ENCODE measurements around the gene ZNF70. TPM values are rescaled to one million over a fixed set of nuclear protein-coding genes. Genes with fewer than 3 reads are reported as not detected.

The ZNF70 gene
- total RNA-seq, 1 experiment from 2014 or later = 3.2 TPM

GRCh38 chr22:23752090-23752691, 1.3 kb upstream of the ZNF70 start:
- Histone ChIP-seq H3K4me3 (replicated peaks in 1 of 2; ENCODE audit: low read depth in 1 of 2, low read length in 2 of 2) (peak overlapping the region; percentile 65 to 81), H3K27me3 (ENCODE audit: insufficient read depth, low read length) (no peaks in the 10 kb centered on the region), H3K4me2 (ENCODE audit: low read length) (peak overlapping the region; percentile 94), H4K20me1 (ENCODE audit: insufficient read depth) (no peaks in the 10 kb centered on the region), H3K9ac (ENCODE audit: low read length) (peak overlapping the region; percentile 92), H2AFZ (ENCODE audit: low read depth, low read length, poor library complexity, severe bottlenecking) (no peak overlapping the region), H3K9me3 (ENCODE audit: control insufficient read depth in 1 of 2, insufficient read depth in 1 of 2, low read depth in 1 of 2, low read length in 2 of 2) (no peaks in the 10 kb centered on the region), H3K27ac (ENCODE audit: low read depth, low read length) (peak overlapping the region; percentile 86), H3K9me2 (ENCODE audit: insufficient read depth) (no peaks in the 10 kb centered on the region), H3K4me1 (ENCODE audit: control insufficient read depth in 1 of 2, insufficient read depth in 2 of 2, low read length in 2 of 2) (peaks cover 8 to 25% of the 10 kb centered on the region in 2 experiments), H3K79me2 (ENCODE audit: insufficient read depth, low read length) (no peaks in the 10 kb centered on the region), H3K36me3 (ENCODE audit: control insufficient read depth in 1 of 2, insufficient read depth in 2 of 2, low read length in 2 of 2) (no peaks in the 10 kb centered on the region)
- TF ChIP-seq CEBPB (IDR thresholded peaks at IDR 0.05; ENCODE audit: low read depth) (no peak), ZBTB33 (IDR thresholded peaks at IDR 0.05; ENCODE audit: extremely low read depth, insufficient replicate concordance, low read length) (no peak), FOSL1 (IDR thresholded peaks at IDR 0.05; ENCODE audit: low read depth) (no peak), MAX (IDR thresholded peaks at IDR 0.05) (no peak), ATF3 (IDR thresholded peaks at IDR 0.05) (no peak), SRF (IDR thresholded peaks at IDR 0.05; ENCODE audit: low read depth) (no peak), REST (IDR thresholded peaks at IDR 0.05; ENCODE audit: low read depth) (no peak), POLR2AphosphoS5 (IDR thresholded peaks at IDR 0.05; ENCODE audit: low read depth, low read length) (no peak)
- ChIA-PET RAD21 (ENCODE audit: low non-redundant PET in 1 of 2, low total read pairs in 2 of 2, uncharacterized antibody in 2 of 2, unreplicated experiment in 2 of 2) (no interaction called here), POLR2A (interaction anchor here (0.9 to 1.2 kb wide), 4 partner anchors 15 to 36 kb away, joined by 3 to 6 read pairs (median 4); partner anchors contain the start of gene SMARCB1), CTCF (interaction anchor here (0.6 kb wide), 1 partner anchor 18 kb away, joined by 3 read pairs; no protein-coding TSS in a partner anchor)
- intact Hi-C loops (cut with micrococcal nuclease) = no loop called here
- no peak for ATAC-seq
- DNase-seq (ENCODE audit: low read depth, low spot score) = no peak
- BruUV-seq (replicated peaks) = no TSS peak
